NCI-H2107 (cell line): ENCODE results near the gene SULF2.

ENCODE experiments used
- DNase-seq: peaks from one replicate; lab custom pipeline; 2025; lab: John Stamatoyannopoulos, UW

The SULF2 gene

GRCh38 chr20:47762699-47763268, 22.5 kb downstream of the SULF2 start:
- DNase-seq = no peak

DNA sequence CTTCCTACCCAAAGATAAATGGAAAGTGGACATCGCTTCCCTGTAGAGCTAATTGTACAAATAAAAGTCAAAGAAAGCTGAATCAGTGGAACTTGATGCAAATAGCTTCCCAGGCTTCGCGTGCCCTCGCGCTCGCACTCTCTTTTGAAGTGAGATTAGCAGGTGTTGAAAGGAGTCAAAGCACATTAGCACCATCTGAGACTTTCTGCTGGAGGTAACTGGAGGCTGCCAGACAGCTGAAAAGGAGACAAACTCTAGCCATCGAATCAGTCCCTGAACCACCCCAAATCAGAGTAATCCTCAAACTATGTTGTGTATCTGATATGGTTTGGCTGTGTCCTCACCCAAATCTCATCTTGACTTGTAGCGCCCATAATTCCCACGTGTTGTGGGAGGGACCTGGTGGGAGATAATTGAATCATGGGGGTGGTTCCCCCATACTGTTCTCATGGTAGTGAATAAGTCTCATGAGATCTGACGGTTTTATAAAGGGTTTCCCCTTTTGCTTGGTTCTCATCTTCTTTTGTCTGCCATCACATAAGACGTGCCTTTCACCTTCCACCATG, 23.7 kb downstream of the SULF2 start:
- no peak for DNase-seq

- DNase-seq = no peak
Observed at GRCh38 chr20:47760686-47761481, 24.4 kb downstream of the SULF2 start.

GRCh38 chr20:47758517-47759450, 26.5 kb downstream of the SULF2 start:
- no peak for DNase-seq

DNA sequence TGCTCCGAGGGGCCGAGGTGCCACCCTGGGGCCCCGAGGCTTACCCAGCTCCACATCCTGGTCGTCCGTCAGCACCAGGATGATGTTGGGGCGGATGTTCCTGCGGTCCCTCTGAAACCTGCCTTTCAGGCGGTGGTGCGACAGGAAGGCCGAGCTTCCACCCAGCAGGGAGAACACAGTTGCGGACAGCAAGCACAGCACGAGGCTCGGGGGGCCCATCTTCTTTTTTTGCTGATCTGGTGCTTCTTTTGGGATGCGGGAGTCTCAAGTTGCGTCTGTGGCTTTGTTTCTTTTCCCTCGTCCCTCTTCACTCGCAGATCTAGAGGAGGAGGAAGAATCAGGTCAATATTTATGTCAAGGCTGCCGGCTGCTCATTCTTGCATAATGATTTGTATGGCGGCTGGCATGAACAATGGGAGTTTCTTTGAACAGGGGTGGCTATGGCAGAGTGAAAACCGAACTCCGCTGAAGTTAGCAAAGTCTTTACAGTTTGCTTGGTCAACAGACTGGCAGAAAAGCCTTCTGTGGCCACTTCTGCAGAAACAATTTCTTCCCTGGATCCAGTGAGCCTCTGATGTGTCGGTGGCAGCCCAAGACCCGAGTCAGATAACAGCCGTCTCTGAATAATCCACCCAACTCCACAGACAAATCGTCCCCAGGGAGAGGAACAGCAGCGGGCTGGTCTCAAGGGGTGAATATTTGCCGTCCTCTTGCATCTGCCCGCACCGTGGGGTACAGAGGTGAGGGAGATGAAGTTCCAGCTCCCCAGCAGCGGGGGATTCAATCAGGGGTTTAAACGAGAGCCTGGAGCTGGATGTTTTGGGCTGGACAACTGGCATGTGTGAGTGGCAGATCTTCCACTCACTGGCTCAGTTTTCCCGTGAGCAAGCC, 27.9 kb downstream of the SULF2 start:
- no peak for DNase-seq

DNA sequence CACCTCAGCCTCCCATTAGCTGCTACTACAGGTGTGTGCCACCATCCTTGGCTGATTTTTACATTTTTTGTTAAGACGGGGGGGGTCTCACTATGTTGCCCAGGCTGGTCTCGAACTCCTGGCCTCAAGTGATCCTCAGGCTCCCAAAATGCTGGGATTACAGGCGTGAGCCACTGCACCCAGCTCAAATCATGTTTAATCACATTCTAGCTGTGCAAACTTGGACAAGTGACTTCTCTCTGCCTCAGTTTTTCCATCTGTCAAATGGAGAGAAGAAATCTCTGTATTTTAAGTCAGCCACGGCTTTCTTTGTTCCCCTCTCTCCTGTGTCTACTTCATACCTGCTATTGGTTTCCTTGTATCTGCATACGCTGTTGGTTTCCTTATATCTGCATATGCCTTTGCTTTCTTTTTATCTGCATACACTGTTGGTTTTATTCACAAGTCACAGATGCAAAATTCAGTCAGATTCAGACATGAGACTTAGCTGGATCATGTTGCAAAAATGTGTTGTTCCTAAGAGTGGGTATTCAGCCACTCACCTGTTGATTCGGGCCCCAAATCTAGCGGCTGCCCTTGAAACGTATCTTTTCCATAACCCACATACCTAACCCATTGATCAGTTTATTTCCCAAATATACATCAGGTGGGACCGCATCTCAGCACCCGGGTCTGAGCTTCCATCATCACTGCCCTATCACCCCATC, 30.2 kb downstream of the SULF2 start:
- DNase-seq = no peak

GRCh38 chr20:47754388-47754715, 30.9 kb downstream of the SULF2 start:
- DNase-seq = no peak

- DNase-seq = no peak
Observed at GRCh38 chr20:47753576-47754387, 31.5 kb downstream of the SULF2 start.

DNA sequence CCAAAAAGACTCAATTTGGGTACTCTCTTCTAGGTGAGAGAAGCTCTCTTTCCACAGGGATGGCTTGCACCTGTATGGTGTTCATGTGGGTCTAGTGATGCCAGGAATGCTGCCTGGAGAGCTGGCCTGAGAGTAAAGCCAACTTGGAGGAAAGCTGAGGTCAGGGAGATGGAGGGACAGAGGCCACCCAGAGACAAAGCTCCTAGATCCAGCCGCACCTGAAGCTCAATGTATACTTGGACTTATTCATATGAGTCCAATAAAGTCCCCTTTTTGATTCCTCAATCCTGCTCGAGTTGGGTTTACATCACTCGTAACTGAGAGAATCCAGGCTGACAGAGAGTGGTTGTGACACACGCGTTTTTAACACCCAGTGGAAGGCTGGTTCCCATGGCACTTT, 33.8 kb downstream of the SULF2 start:
- DNase-seq = no peak

GRCh38 chr20:47749339-47749738, 35.9 kb downstream of the SULF2 start:
- DNase-seq = no peak

DNA sequence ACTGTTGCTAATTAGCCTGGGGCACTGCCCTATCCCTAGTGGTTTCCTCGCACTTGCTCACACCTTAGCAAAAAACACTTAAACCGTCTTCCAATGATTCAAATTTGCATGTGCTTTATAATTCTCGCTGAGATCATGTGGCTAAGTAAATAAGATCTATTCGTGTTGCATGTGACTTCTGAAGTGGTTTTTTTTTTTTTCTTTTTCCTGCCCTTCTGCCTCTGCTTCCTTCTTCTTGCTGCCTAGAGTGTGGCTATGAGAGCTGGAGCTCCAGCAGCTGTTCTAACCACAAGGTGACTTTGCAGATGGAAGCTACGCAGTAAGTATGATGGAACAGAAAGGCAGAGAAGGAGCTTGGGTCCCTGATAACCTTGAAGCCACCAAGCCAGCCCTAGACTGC, 36.5 kb downstream of the SULF2 start:
- DNase-seq = no peak

GRCh38 chr20:47748069-47748468, 37.2 kb downstream of the SULF2 start:
- DNase-seq = no peak

DNA sequence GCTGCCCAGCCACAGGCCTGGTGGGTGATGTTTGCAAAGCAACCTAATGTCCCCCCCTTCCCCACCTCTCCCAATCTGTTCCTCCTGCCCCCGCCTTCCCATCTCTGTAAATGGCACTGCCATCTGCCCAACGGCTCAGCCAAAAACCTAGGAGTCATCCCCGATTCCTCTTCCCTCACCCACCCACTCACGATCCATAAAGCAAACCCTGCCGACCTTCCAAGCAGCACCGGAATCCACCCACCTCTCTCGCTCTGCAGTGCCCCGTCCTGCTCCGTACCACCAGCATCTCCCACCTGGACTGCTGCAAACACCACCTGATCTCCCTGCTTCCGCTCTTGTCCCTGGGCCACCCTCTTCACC, 37.6 kb downstream of the SULF2 start:
- DNase-seq = no peak

DNA sequence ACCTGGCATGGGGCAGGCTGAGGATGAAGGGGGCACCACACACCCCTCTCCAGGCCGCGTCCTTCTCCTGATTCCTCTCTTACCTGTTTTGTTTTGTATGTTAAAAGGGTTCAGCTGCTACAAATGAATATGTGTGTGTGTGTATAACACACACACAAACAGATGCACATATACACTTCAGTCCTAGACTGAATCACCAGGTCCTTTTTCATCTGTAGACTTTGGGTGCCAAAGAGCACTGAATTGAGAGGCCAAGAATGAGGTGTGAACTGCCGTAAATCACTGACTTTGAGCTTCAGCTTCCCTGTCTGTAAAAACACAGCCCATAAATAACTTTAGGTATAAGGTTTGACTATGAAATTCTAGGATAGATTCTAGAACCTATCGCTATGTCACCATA, 40.5 kb downstream of the SULF2 start:
- no peak for DNase-seq

DNA sequence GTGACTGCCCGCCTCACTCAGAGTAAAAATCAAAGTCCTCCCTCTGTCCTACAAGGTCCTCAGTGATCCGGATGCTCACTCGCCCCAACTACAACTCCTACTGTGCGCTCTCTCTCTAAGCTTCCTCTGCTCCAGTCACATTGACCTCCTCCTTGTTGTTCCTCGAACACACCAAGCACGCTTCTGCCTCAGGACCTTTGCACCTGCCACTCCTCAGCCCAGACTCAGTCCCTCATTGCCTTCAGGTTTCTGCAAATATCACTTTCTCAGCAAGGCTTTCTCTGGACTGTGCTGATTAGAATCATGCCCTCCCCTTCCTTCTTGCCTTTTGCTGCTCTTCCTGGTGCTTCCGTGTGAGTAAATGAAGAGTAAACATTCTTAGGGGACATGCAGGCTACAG, 41.6 kb downstream of the SULF2 start:
- no peak for DNase-seq

- DNase-seq = no peak
Observed at GRCh38 chr20:47741669-47742608, 43.3 kb downstream of the SULF2 start.

DNA sequence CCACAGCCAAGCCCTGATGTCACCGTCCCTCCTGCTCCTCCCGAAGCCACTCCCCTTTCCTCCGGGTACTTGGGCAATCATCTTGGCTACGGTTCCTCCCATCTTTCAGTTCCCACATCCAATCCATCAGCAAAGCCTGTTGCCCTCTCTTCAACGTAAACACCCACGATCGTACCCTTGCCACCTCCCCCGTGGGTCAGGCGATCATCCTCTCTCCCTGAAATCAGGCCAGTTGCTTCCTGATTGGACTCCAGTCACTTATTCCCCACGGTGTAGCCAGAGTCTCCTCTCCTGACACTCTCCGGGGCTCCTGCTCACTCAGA, 44.5 kb downstream of the SULF2 start:
- no peak for DNase-seq

DNA sequence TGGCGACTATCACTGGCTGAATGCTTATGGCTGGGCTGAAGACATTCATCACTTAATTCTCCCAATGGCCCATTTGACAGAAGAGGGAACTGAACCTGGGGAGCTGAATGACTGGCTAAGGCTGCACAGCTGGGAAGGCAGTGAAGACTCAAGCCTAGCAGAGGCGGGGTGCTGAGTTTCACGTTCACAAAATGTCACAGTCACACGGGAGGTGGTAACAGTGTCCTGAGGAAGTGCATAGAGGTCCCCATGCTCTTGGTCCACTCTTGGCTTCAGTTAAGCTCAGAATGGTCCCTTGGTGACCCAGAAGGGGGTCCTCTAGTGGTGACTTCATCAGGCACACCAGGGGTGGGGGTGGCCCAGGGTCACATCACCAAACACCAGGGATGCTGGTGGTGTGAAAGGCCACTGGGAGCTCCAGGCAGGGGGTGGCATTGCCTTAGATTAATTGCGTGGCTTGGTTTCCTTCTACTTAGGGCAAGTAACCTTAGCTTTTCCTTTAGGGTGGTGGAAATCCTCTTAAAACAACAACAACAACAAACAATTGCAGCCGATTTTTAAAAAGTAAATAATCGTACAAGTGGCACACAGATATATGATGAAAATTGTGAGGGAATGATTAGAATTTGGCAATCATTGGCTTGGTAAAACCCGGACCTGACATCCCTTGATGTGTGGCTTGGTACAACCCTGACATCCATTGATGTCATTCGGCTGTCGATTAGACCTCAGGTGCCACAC, 45.0 kb downstream of the SULF2 start:
- no peak for DNase-seq
